H9 (cell line): ENCODE data around the gene CDKAL1. TPM values are rescaled to one million over a fixed set of nuclear protein-coding genes. Genes with fewer than 3 reads are reported as not detected.

ENCODE experiments used
- DNase-seq: peaks from one replicate; pipeline ENCODE4 v3.0.0-alpha.2; 2017
- H2AFZ ChIP-seq: one replicate; pipeline ENCODE4 v1.6.1; 2013; ENCODE audit warnings: mild to moderate bottlenecking, low read length, control low read depth, moderate library complexity
- H2AK5ac ChIP-seq: 2 replicates; pipeline ENCODE4 v1.6.1; 2013; ENCODE audit warnings: low read length, control low read depth, mixed read lengths; ENCODE audit not compliant: insufficient read length
- H2BK120ac ChIP-seq: one replicate; pipeline ENCODE4 v1.6.1; 2013; ENCODE audit warnings: low read depth, mild to moderate bottlenecking, low read length, control low read depth, inconsistent platforms; ENCODE audit not compliant: poor library complexity, severe bottlenecking
- H2BK12ac ChIP-seq: 2 replicates; pipeline ENCODE4 v1.6.1; 2013; ENCODE audit warnings: low read length, control low read depth, mixed read lengths, low read depth; ENCODE audit not compliant: insufficient read length
- H2BK15ac ChIP-seq: 2 replicates; pipeline ENCODE4 v1.6.1; 2013; ENCODE audit warnings: low read depth, low read length, control low read depth
- H2BK20ac ChIP-seq: one replicate; pipeline ENCODE4 v1.6.1; 2013; ENCODE audit warnings: low read depth, mild to moderate bottlenecking, low read length, control low read depth, inconsistent platforms; ENCODE audit not compliant: poor library complexity, severe bottlenecking
- H2BK5ac ChIP-seq: 2 replicates; pipeline ENCODE4 v1.6.1; 2013; ENCODE audit warnings: low read length, control low read depth, mixed read lengths; ENCODE audit not compliant: insufficient read length
- H3K14ac ChIP-seq: 2 replicates; pipeline ENCODE4 v1.6.1; 2013; ENCODE audit warnings: low read length, control low read depth; ENCODE audit not compliant: insufficient read depth
- H3K18ac ChIP-seq: 2 replicates; pipeline ENCODE4 v1.6.1; 2013; ENCODE audit warnings: low read depth, mild to moderate bottlenecking, mixed read lengths, low read length, control low read depth; ENCODE audit not compliant: insufficient read length
- H3K23ac ChIP-seq: 2 replicates; pipeline ENCODE4 v1.6.1; 2013; ENCODE audit warnings: low read length, control low read depth, mixed read lengths, low read depth; ENCODE audit not compliant: insufficient read length
- H3K23me2 ChIP-seq: 2 replicates; pipeline ENCODE4 v1.6.1; 2013; ENCODE audit warnings: low read depth, mild to moderate bottlenecking, mixed read lengths, low read length, control low read depth; ENCODE audit not compliant: insufficient read length, poor library complexity, severe bottlenecking
- H3K27ac ChIP-seq: 2 replicates; pipeline ENCODE4 v1.5.1; 2013; ENCODE audit warnings: low read length, control low read depth, mixed read lengths, low read depth; ENCODE audit not compliant: insufficient read length
- H3K27me3 ChIP-seq: 2 replicates; pipeline ENCODE4 v1.6.1; 2013; ENCODE audit warnings: low read length, control low read depth, inconsistent platforms; ENCODE audit not compliant: insufficient read depth
- H3K4ac ChIP-seq: 2 replicates; pipeline ENCODE4 v1.6.1; 2013; ENCODE audit warnings: low read depth, mild to moderate bottlenecking, control low read depth, inconsistent platforms, low read length, moderate library complexity
- H3K4me1 ChIP-seq: 2 replicates; pipeline ENCODE4 v1.6.1; 2013; ENCODE audit warnings: low read length, control low read depth, inconsistent platforms; ENCODE audit not compliant: insufficient read depth
- H3K4me2 ChIP-seq: 2 replicates; pipeline ENCODE4 v1.6.1; 2013; ENCODE audit warnings: low read length, control low read depth, mixed read lengths; ENCODE audit not compliant: insufficient read length, insufficient read depth
- H3K56ac ChIP-seq: 2 replicates; pipeline ENCODE4 v1.6.1; 2013; ENCODE audit warnings: low read depth, mild to moderate bottlenecking, mixed read lengths, low read length, control low read depth; ENCODE audit not compliant: insufficient read length
- H3K79me1 ChIP-seq: 2 replicates; pipeline ENCODE4 v1.6.1; 2013; ENCODE audit warnings: low read depth, mild to moderate bottlenecking, moderate library complexity, low read length, control low read depth, inconsistent platforms; ENCODE audit not compliant: insufficient read depth, poor library complexity, severe bottlenecking
- H3K79me2 ChIP-seq: 2 replicates; pipeline ENCODE4 v1.6.1; 2013; ENCODE audit warnings: low read length, control low read depth, inconsistent platforms; ENCODE audit not compliant: insufficient read depth
- H3K9ac ChIP-seq: 2 replicates; pipeline ENCODE4 v1.6.1; 2013; ENCODE audit warnings: low read length, control low read depth, mixed read lengths; ENCODE audit not compliant: insufficient read length; ENCODE audit errors: extremely low read depth
- H3K9me3 ChIP-seq: one replicate; pipeline ENCODE4 v1.6.1; 2013; ENCODE audit warnings: low read depth, low read length, inconsistent platforms; ENCODE audit not compliant: control insufficient read depth
- H3T11ph ChIP-seq: one replicate; pipeline ENCODE4 v1.6.1; 2013; ENCODE audit warnings: mild to moderate bottlenecking, low read length, control low read depth, inconsistent platforms
- H4K20me1 ChIP-seq: one replicate; pipeline ENCODE4 v1.6.1; 2013; ENCODE audit not compliant: control insufficient read depth, insufficient read length, insufficient read depth
- H4K5ac ChIP-seq: 2 replicates; pipeline ENCODE4 v1.6.1; 2013; ENCODE audit warnings: low read depth, mild to moderate bottlenecking, mixed read lengths, low read length, control low read depth; ENCODE audit not compliant: insufficient read length
- H4K8ac ChIP-seq: replicated peaks from 2 replicates; pipeline ENCODE4 v1.6.1; 2013; ENCODE audit warnings: low read length, control low read depth, mixed read lengths, low read depth; ENCODE audit not compliant: insufficient read length
- H4K91ac ChIP-seq: 2 replicates; pipeline ENCODE4 v1.6.1; 2013; ENCODE audit warnings: low read depth, mild to moderate bottlenecking, moderate library complexity, mixed read lengths, low read length, control low read depth; ENCODE audit not compliant: insufficient read length
- H3K27ac Mint-ChIP-seq, 3 experiments: 2 replicates in 2 of 3; 3 replicates in 1 of 3; pipeline ENCODE4 v1.8.0; 2020 to 2021; ENCODE audit warnings: mixed read lengths in 3 of 3, mild to moderate bottlenecking in 1 of 3, moderate library complexity in 1 of 3
- H3K27me3 Mint-ChIP-seq: 2 replicates; pipeline ENCODE4 v1.8.0; 2021; ENCODE audit warnings: low read depth, mild to moderate bottlenecking, moderate library complexity, mixed read lengths
- H3K36me3 Mint-ChIP-seq, 3 experiments: 2 replicates in 2 of 3; 3 replicates in 1 of 3; pipeline ENCODE4 v1.8.0; 2020 to 2021; ENCODE audit warnings: low read depth in 3 of 3, mixed read lengths in 3 of 3; ENCODE audit not compliant: insufficient read depth in 1 of 3
- H3K4me1 Mint-ChIP-seq, 2 experiments: 2 replicates each; pipeline ENCODE4 v1.8.0; 2020; ENCODE audit warnings: mixed read lengths in 2 of 2
- H3K4me3 Mint-ChIP-seq, 2 experiments: 2 replicates in 1 of 2; 3 replicates in 1 of 2; pipeline ENCODE4 v1.8.0; 2020 to 2021; ENCODE audit warnings: mild to moderate bottlenecking in 2 of 2, mixed read lengths in 2 of 2, moderate library complexity in 1 of 2
- H3K9me3 Mint-ChIP-seq, 2 experiments: 2 replicates in 1 of 2; 3 replicates in 1 of 2; pipeline ENCODE4 v1.8.0; 2020; ENCODE audit warnings: mild to moderate bottlenecking in 2 of 2, mixed read lengths in 2 of 2, moderate library complexity in 1 of 2
- WGBS: extraction: QIAGEN DNeasy Blood & Tissue Kit; methylation state at CpG from one replicate; pipeline ENCODE4 v1.1.7; 2013; ENCODE audit warnings: missing lambda C conversion rate, low lambda C conversion rate, mixed read lengths; ENCODE audit not compliant: insufficient read length; ENCODE audit errors: extremely low coverage; 5-methylcytosine and 5-hydroxymethylcytosine counted together
- total RNA-seq: library from RNA; stranded (reverse); gene quantifications from 2 replicates; pipeline ENCODE4 v1.2.1, GENCODE V29; 2021
- TF ChIP-seq, protein P1 (sequence below): fragments of 200-600 bp; sonication (generic); conservative IDR thresholded peaks from 3 replicates; pipeline ENCODE4 v1.8.0; 2021; ENCODE audit warnings: antibody characterized with exemption, mild to moderate bottlenecking

CDKAL1 gene
- total RNA-seq, 1 experiment from 2014 or later = 23.0 TPM

- TF ChIP-seq, protein P1, sequence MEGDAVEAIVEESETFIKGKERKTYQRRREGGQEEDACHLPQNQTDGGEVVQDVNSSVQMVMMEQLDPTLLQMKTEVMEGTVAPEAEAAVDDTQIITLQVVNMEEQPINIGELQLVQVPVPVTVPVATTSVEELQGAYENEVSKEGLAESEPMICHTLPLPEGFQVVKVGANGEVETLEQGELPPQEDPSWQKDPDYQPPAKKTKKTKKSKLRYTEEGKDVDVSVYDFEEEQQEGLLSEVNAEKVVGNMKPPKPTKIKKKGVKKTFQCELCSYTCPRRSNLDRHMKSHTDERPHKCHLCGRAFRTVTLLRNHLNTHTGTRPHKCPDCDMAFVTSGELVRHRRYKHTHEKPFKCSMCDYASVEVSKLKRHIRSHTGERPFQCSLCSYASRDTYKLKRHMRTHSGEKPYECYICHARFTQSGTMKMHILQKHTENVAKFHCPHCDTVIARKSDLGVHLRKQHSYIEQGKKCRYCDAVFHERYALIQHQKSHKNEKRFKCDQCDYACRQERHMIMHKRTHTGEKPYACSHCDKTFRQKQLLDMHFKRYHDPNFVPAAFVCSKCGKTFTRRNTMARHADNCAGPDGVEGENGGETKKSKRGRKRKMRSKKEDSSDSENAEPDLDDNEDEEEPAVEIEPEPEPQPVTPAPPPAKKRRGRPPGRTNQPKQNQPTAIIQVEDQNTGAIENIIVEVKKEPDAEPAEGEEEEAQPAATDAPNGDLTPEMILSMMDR = no peak
- no peak overlapping the region for H3K9ac ChIP-seq
- H3K4me1 ChIP-seq = peaks cover 7% of the 10 kb centered on the region
- Mint-ChIP-seq H3K4me1 (peaks cover 29 to 33% of the 10 kb centered on the region in 2 experiments), H3K9me3 (no peaks in the 10 kb centered on the region), H3K4me3 (no peak overlapping the region), H3K27me3 (no peaks in the 10 kb centered on the region), H3K36me3 (no peaks in the 10 kb centered on the region), H3K27ac (no peak overlapping the region)
- no peak overlapping the region for H3K18ac ChIP-seq
- no peaks in the 10 kb centered on the region for H3K9me3 ChIP-seq
- H4K8ac ChIP-seq = no peak overlapping the region
- no CpG with 5 or more reads among the region's 4 CpGs for WGBS
- no peak overlapping the region for H3K23ac ChIP-seq
- no peak overlapping the region for H3K4ac ChIP-seq
- no peaks in the 10 kb centered on the region for H4K20me1 ChIP-seq
- H2AFZ ChIP-seq = no peak overlapping the region
- H3K79me2 ChIP-seq = no peaks in the 10 kb centered on the region
- no peak overlapping the region for H4K5ac ChIP-seq
- no peak overlapping the region for H2BK120ac ChIP-seq
- no peak overlapping the region for H2BK20ac ChIP-seq
- no peak overlapping the region for H3K27ac ChIP-seq
- no peaks in the 10 kb centered on the region for H3K27me3 ChIP-seq
- no peaks in the 10 kb centered on the region for H3K23me2 ChIP-seq
- no peak overlapping the region for H3K56ac ChIP-seq
- H3K4me2 ChIP-seq = no peak overlapping the region
- no peak overlapping the region for H2AK5ac ChIP-seq
- no peak overlapping the region for H2BK5ac ChIP-seq
- H4K91ac ChIP-seq = no peak overlapping the region
- no peaks in the 10 kb centered on the region for H3K79me1 ChIP-seq
- H3K14ac ChIP-seq = no peak overlapping the region
- H3T11ph ChIP-seq = no peak overlapping the region
- no peak for DNase-seq
- H2BK15ac ChIP-seq = no peak overlapping the region
- H2BK12ac ChIP-seq = no peak overlapping the region
Observed at GRCh38 chr6:21103626-21104224, 569.5 kb downstream of the CDKAL1 start.
